GM12892 (cell line): ENCODE measurements around the gene FAM237A.

Source experiments
- POLR2A ChIP-seq: IDR thresholded peaks from 2 replicates; pipeline ENCODE4 v1.6.1; 2011; ENCODE audit warnings: low read depth, low read length, control low read depth
- TAF1 ChIP-seq: IDR thresholded peaks from 2 replicates; pipeline ENCODE4 v1.6.1; 2011; ENCODE audit warnings: low read depth, mild to moderate bottlenecking, control low read depth, low read length, borderline replicate concordance

GRCh38 chr2:206603243-206603642 lies 39.0 kb upstream of the FAM237A start:
- no peak for TF ChIP-seq POLR2A
- no peak for TF ChIP-seq TAF1
